Measurements from ENCODE around the gene PACSIN3. TPM values are rescaled to one million over a fixed set of nuclear protein-coding genes. Genes with fewer than 3 reads are reported as not detected.

The PACSIN3 gene
- total RNA-seq = 29.7 and 30.7 TPM in 2 replicates

GRCh38 chr11:47186076-47186699 is at the start of gene PACSIN3:
TSS of gene PACSIN3 (minus strand) at chr11:47186434. CDS start at chr11:47182727, 3,707 bp downstream.

GRCh38 chr11:47176328-47177228 is 9.7 kb downstream of the PACSIN3 start, which contains the start of gene ARFGAP2:
TSS of gene ARFGAP2 (minus strand) at chr11:47176879. CDS start at chr11:47176853, 26 bp downstream.

Other genes starting within 250 kb of the PACSIN3 start
- gene CSTPP1, start 249.7 kb downstream of the PACSIN3 start, total RNA-seq = 18.2 and 21.9 TPM in 2 replicates
- gene ARFGAP2, start 9.6 kb downstream of the PACSIN3 start, total RNA-seq = 134 and 175 TPM in 2 replicates
- 37.1 and 38.3 TPM in 2 replicates for gene DDB2, start 28.5 kb upstream of the PACSIN3 start, total RNA-seq
- 24.1 and 24.5 TPM in 2 replicates for gene ACP2, start 62.4 kb upstream of the PACSIN3 start, total RNA-seq
- 13.4 and 13.7 TPM in 2 replicates for gene NR1H3, start 71.6 kb upstream of the PACSIN3 start, total RNA-seq
- 17.5 and 22.0 TPM in 2 replicates for gene MADD, start 83.7 kb upstream of the PACSIN3 start, total RNA-seq
- not detected in 2 replicates for gene MYBPC3, start 166.3 kb upstream of the PACSIN3 start, total RNA-seq
- not detected in 2 replicates for gene SPI1, start 192.1 kb upstream of the PACSIN3 start, total RNA-seq
- gene SLC39A13, start 222.2 kb upstream of the PACSIN3 start, total RNA-seq = 58.9 and 70.6 TPM in 2 replicates
- gene PSMC3, start 240.0 kb upstream of the PACSIN3 start, total RNA-seq = 149 and 340 TPM in 2 replicates